Lung (tissue), 12 donors: ENCODE data around the gene CCDC92. TPM values are rescaled to one million over a fixed set of nuclear protein-coding genes. Genes with fewer than 3 reads are reported as not detected.

ENCODE experiments used
- ATAC-seq: fragments of 200-7000 bp; cut with Tn5 transposase; one replicate; pipeline ENCODE4 v1.9.1; 2020; ENCODE audit warnings: moderate number of reproducible peaks; ENCODE audit not compliant: insufficient read depth, low FRiP score
- DNase-seq, 3 donors: peaks; one replicate each; pipeline ENCODE4 v3.0.0-alpha.2; 2013 to 2017
- H3K27ac ChIP-seq, 2 donors: one replicate each; pipeline ENCODE4 v1.5.1; 2013; ENCODE audit warnings: mild to moderate bottlenecking in 2 of 2, moderate library complexity in 2 of 2, control low read depth in 1 of 2, inconsistent platforms in 1 of 2, low read depth in 1 of 2, low read length in 1 of 2
- H3K27me3 ChIP-seq, 3 donors: one replicate each; pipeline ENCODE4 v1.5.1; 2013; ENCODE audit warnings: low read length in 2 of 3; ENCODE audit not compliant: control insufficient read depth in 3 of 3, insufficient read depth in 3 of 3
- H3K36me3 ChIP-seq, 4 donors: one replicate each; pipeline ENCODE4 v1.5.1; 2013; ENCODE audit warnings: low read length in 4 of 4, mild to moderate bottlenecking in 1 of 4, moderate library complexity in 1 of 4; ENCODE audit not compliant: control insufficient read depth in 4 of 4, insufficient read depth in 4 of 4
- H3K4me1 ChIP-seq, 5 donors: one replicate each; pipeline ENCODE4 v1.5.1; 2013; ENCODE audit warnings: low read length in 5 of 5, mild to moderate bottlenecking in 2 of 5, moderate library complexity in 1 of 5; ENCODE audit not compliant: control insufficient read depth in 5 of 5, insufficient read depth in 5 of 5
- H3K4me3 ChIP-seq: one replicate; pipeline ENCODE4 v1.5.1; 2013; ENCODE audit warnings: mild to moderate bottlenecking, control low read depth, moderate library complexity
- H3K9ac ChIP-seq, 2 donors: one replicate each; pipeline ENCODE4 v1.5.1; 2013; ENCODE audit warnings: low read length in 2 of 2, control low read depth in 1 of 2; ENCODE audit not compliant: insufficient read depth in 1 of 2
- H3K9me3 ChIP-seq, 4 donors: one replicate each; pipeline ENCODE4 v1.5.1; 2013; ENCODE audit warnings: low read length in 3 of 4, mild to moderate bottlenecking in 1 of 4, moderate library complexity in 1 of 4; ENCODE audit not compliant: control insufficient read depth in 4 of 4, insufficient read depth in 3 of 4
- WGBS, 2 donors: extraction: QIAGEN DNeasy Blood & Tissue Kit; methylation state at CpG; one replicate each; pipeline ENCODE4 v1.1.7; 2013; 5-methylcytosine and 5-hydroxymethylcytosine counted together
- polyA plus RNA-seq, 2 donors: library from polyadenylated mRNA; stranded (reverse); fragments of 200-250 nt; gene quantifications; one replicate each; pipeline ENCODE4 v1.2.1, GENCODE V29; 2013
- total RNA-seq, 2 donors: library from RNA; depleted of rRNA in 1 of 2; stranded (reverse); fragments of >200 nt in 1 of 2; gene quantifications; one replicate each; pipeline ENCODE4 v1.2.1, GENCODE V29; 2014 to 2021
- TF ChIP-seq, protein P1 (sequence below): IDR thresholded peaks from 2 replicates; pipeline ENCODE4 v1.5.1; 2012; ENCODE audit warnings: mild to moderate bottlenecking; ENCODE audit errors: control extremely low read depth, extremely low read depth
- donor health status: control.
- donor health status: control.
- donor health status: Bipolar disorder and iron deficiency.
- donor health status: healthy.
- donor health status: DM: yes; HTN: yes; CAD: no.

Gene CCDC92
- total and polyA plus RNA-seq, 4 donors = 17.7 to 55.5 (median 34.8) TPM

DNA sequence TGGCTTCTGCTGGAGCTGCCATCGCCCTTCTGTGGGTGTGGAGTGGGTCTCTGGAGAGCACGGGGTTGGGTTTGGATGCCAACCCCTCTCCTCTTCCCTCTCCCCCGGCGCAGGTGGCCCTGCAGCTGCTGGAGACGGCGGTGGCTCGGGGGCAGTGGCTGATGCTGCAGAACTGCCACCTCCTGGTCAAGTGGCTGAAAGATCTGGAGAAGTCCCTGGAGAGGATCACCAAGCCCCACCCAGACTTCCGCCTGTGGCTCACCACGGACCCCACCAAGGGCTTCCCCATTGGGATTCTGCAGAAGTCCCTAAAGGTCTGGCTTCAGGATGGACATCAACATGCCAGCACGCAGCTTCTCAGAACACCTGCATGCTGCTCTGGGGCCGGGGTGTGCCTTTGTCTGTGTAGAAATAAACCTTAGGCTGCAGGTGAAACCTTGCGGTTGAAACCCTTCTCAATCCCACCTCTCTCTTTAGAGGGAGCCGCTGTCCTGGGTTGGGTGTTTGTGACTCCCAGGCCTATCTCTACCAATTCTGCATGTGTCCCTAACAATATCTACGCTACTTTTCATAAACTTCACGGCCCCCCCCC, 44.3 kb downstream of the CCDC92 start:
- no peak for DNase-seq

DNA sequence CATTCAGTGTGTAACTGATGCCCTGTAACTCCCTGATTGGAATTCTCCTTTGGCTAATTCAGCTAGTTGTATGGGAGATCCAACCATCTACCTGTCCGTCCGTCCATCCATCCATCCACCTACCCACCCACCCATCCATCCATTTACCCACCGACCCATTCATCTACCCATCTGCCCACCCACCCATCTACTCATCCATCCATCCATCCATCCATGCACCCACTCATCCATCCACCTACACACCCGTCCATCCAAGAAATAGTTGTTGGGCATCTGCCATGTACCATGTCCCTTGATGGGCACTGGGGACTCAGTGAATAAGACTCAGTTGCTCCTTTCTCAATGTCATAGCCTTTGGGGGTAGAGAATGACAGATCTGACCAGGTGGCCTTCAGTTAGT, 48.1 kb downstream of the CCDC92 start:
- H3K4me3 ChIP-seq = no peak overlapping the region
- no peak for ATAC-seq

More for the DNA sequence above, 44.3 kb downstream of the CCDC92 start:
- no peaks in the 10 kb centered on the region for H3K36me3 ChIP-seq
- H3K27me3 ChIP-seq = no peaks in the 10 kb centered on the region
- no peaks in the 10 kb centered on the region for H3K9me3 ChIP-seq
- H3K4me3 ChIP-seq = no peak overlapping the region
- TF ChIP-seq, protein P1, sequence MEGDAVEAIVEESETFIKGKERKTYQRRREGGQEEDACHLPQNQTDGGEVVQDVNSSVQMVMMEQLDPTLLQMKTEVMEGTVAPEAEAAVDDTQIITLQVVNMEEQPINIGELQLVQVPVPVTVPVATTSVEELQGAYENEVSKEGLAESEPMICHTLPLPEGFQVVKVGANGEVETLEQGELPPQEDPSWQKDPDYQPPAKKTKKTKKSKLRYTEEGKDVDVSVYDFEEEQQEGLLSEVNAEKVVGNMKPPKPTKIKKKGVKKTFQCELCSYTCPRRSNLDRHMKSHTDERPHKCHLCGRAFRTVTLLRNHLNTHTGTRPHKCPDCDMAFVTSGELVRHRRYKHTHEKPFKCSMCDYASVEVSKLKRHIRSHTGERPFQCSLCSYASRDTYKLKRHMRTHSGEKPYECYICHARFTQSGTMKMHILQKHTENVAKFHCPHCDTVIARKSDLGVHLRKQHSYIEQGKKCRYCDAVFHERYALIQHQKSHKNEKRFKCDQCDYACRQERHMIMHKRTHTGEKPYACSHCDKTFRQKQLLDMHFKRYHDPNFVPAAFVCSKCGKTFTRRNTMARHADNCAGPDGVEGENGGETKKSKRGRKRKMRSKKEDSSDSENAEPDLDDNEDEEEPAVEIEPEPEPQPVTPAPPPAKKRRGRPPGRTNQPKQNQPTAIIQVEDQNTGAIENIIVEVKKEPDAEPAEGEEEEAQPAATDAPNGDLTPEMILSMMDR = no peak
- no peak overlapping the region for H3K27ac ChIP-seq
- H3K4me1 ChIP-seq = peaks cover 0 to 4% (median 0%) of the 10 kb centered on the region in 5 donors
- no peak overlapping the region for H3K9ac ChIP-seq
- 82% methylated on average over 15 of the region's 15 CpGs for WGBS, 2 donors
- no peak for ATAC-seq

DNA sequence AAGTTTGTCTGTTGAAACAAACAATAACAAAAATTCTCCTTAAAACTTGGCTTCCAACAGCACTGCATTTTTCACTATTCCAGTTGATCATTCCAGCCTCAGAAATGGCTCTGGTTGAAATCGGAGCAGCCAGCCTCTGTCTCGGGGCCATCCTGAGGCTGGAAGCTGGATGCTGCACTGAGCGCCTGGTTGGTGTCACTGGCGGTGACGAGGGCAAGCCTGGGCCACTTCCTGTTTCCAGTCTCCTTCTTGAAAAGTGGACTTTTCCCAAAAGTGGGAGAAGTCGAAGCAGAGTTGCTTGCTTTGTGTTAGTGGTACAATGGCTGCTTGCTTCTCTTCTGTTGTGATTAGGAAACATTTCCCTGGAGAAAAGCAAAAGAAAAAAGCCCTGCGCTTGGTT, 48.7 kb downstream of the CCDC92 start:
- TF ChIP-seq, protein P1 = no peak
- H3K4me3 ChIP-seq = no peak overlapping the region
- DNase-seq (no peak), ATAC-seq (no peak)
- WGBS, 2 donors = 76 to 82% methylated on average over 7 of the region's 7 CpGs
- peaks cover 0 to 4% (median 0%) of the 10 kb centered on the region in 5 donors for H3K4me1 ChIP-seq
- no peaks in the 10 kb centered on the region for H3K36me3 ChIP-seq
- H3K27me3 ChIP-seq = no peaks in the 10 kb centered on the region
- no peaks in the 10 kb centered on the region for H3K9me3 ChIP-seq
- H3K27ac ChIP-seq = no peak overlapping the region
- no peak overlapping the region for H3K9ac ChIP-seq

More for the DNA sequence above, 48.1 kb downstream of the CCDC92 start:
- H3K27ac ChIP-seq = no peak overlapping the region
- H3K9me3 ChIP-seq = no peaks in the 10 kb centered on the region
- peaks cover 0 to 4% (median 0%) of the 10 kb centered on the region in 5 donors for H3K4me1 ChIP-seq
- H3K27me3 ChIP-seq = no peaks in the 10 kb centered on the region
- H3K9ac ChIP-seq = no peak overlapping the region
- H3K36me3 ChIP-seq = no peaks in the 10 kb centered on the region
- TF ChIP-seq, protein P1 = no peak
- no peak for DNase-seq
- WGBS, 2 donors = 97 to 99% methylated on average over 4 of the region's 4 CpGs

DNA sequence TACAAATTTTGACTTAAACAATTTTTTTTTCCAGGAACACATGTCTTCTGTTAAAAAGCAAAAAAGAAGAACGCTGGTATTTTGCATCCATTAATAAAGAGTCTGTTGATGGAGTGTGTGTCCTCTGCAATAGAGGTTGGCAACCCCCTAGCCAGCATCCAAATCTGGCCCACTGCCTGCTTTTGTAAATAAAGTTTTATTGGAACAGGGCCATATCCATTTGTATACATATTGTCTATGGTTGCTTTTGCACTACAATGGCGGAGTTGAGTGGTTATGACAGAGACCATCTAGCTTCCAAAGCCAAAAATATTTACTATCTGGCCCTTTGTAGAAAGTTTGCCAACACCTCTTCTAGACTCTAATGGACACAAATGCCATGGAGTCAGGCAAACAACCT, 49.6 kb downstream of the CCDC92 start:
- H3K27ac ChIP-seq = no peak overlapping the region
- no peaks in the 10 kb centered on the region for H3K36me3 ChIP-seq
- H3K9me3 ChIP-seq = no peaks in the 10 kb centered on the region
- TF ChIP-seq, protein P1 = no peak
- DNase-seq (no peak), ATAC-seq (no peak)
- H3K9ac ChIP-seq = no peak overlapping the region
- no peaks in the 10 kb centered on the region for H3K27me3 ChIP-seq
- WGBS, 2 donors = 90 to 91% methylated on average over 2 of the region's 2 CpGs
- H3K4me1 ChIP-seq = peaks cover 0 to 4% (median 0%) of the 10 kb centered on the region in 5 donors
- H3K4me3 ChIP-seq = no peak overlapping the region
